Measurements from ENCODE around the gene STXBP2. TPM values are rescaled to one million over a fixed set of nuclear protein-coding genes. Genes with fewer than 3 reads are reported as not detected.

STXBP2 gene
- 100 to 1,000 TPM; 366 to 409 (median 384) TPM for total RNA-seq
- total RNA-seq (2013): 55.9 TPM

- Histone ChIP-seq H3K9me3 (ENCODE audit: control insufficient read depth, insufficient read depth, low read length) (no peaks in the 10 kb centered on the region), H3K4me3 (ENCODE audit: low read length) (peak within 1 kb of the TSS; percentile 78), H3K27me3 (ENCODE audit: control insufficient read depth, insufficient read depth, low read length) (no peaks in the 10 kb centered on the region), H3K4me1 (ENCODE audit: control insufficient read depth, insufficient read depth, low read length) (peaks cover 37% of the 10 kb centered on the region), H3K27ac (ENCODE audit: low read length) (peak within 1 kb of the TSS; percentile 96), H3K36me3 (ENCODE audit: control insufficient read depth, insufficient read depth, low read length) (peaks cover 4% of the 10 kb centered on the region)
- DNase-seq: peak; percentile 90 to 96
- Mint-ChIP-seq H3K27me3 (ENCODE audit: low read depth in 2 of 2) (no peaks in the 10 kb centered on the region), H3K4me3 (peak within 1 kb of the TSS; percentile 88), H3K9me3 (peaks cover 0 to 2% of the 10 kb centered on the region in 2 donors), H3K36me3 (no peaks in the 10 kb centered on the region), H3K4me1 (peaks cover 14 to 55% of the 10 kb centered on the region in 2 donors), H3K27ac (peak within 1 kb of the TSS; percentile 84 to 94)
- peak; percentile 9 for TF ChIP-seq CTCF (IDR thresholded peaks at IDR 0.05)
- intact Hi-C loops (cut with micrococcal nuclease): loop anchor here (10.0 kb wide), 1 partner anchor 48 kb away; the partner anchor contains the start of gene TRAPPC5
- WGBS (ENCODE audit: insufficient coverage): 3% methylated on average over 61 of the region's 61 CpGs
- peak; percentile 96 to 98 (median 97) for ATAC-seq
Observed at GRCh38 chr19:7636691-7637373, at the start of gene STXBP2. TSS of gene STXBP2 (plus strand) at chr19:7637110. CDS start at chr19:7637150, 40 bp downstream.

GRCh38 chr19:7589822-7590221 is 47.1 kb upstream of the STXBP2 start:
- Histone ChIP-seq H3K4me1 (ENCODE audit: control insufficient read depth, insufficient read depth, low read length) (no peaks in the 10 kb centered on the region), H3K9me3 (ENCODE audit: control insufficient read depth, insufficient read depth, low read length) (no peaks in the 10 kb centered on the region), H3K36me3 (ENCODE audit: control insufficient read depth, insufficient read depth, low read length) (no peaks in the 10 kb centered on the region), H3K4me3 (ENCODE audit: low read length) (no peak overlapping the region), H3K27me3 (ENCODE audit: control insufficient read depth, insufficient read depth, low read length) (peaks cover 2% of the 10 kb centered on the region), H3K27ac (ENCODE audit: low read length) (no peak overlapping the region)
- no peaks in the 10 kb centered on the region for H3K36me3 Mint-ChIP-seq
- ATAC-seq: no peak
- no peaks in the 10 kb centered on the region for H3K4me1 Mint-ChIP-seq
- H3K9me3 Mint-ChIP-seq: no peaks in the 10 kb centered on the region
- WGBS (ENCODE audit: insufficient coverage): 95% methylated on average over 5 of the region's 7 CpGs
- no peak overlapping the region for H3K27ac Mint-ChIP-seq
- H3K4me3 Mint-ChIP-seq: no peak overlapping the region
- TF ChIP-seq CTCF (IDR thresholded peaks at IDR 0.05): no peak
- no peak for DNase-seq
- peaks cover 14 to 16% of the 10 kb centered on the region in 2 donors for H3K27me3 Mint-ChIP-seq (ENCODE audit: low read depth in 2 of 2)
- intact Hi-C loops (cut with micrococcal nuclease): no loop called here

DNA sequence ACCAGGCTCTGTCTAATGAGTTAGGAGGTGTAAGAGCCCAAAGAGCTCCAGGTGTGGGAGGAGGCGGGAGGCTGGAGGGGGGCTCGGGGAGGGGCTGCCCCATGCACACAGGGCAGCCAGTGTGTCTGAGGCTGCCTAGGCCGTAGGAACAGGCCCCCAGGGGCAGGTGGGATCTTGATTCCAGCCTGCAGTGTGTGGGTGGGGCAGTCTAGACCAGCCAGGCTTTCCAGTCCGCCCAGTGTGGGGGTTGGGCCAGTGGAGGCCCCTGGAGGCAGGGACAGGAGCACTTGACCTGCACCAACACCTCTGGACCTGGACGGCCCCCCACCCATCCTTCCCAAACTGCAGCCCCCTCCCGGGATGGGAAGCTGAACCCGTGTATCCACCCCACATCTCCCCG is 46.7 kb upstream of the STXBP2 start:
- intact Hi-C loops (cut with micrococcal nuclease): no loop called here
- peaks cover 18 to 19% of the 10 kb centered on the region in 2 donors for H3K27me3 Mint-ChIP-seq (ENCODE audit: low read depth in 2 of 2)
- no peak for TF ChIP-seq CTCF (IDR thresholded peaks at IDR 0.05)
- no peak for DNase-seq
- ATAC-seq: no peak
- H3K9me3 Mint-ChIP-seq: no peaks in the 10 kb centered on the region
- no peaks in the 10 kb centered on the region for H3K9me3 ChIP-seq (ENCODE audit: control insufficient read depth, insufficient read depth, low read length)
- no peaks in the 10 kb centered on the region for H3K36me3 Mint-ChIP-seq
- peaks cover under 1% of the 10 kb centered on the region for H3K4me1 ChIP-seq (ENCODE audit: control insufficient read depth, insufficient read depth, low read length)
- H3K4me3 ChIP-seq (ENCODE audit: low read length): no peak overlapping the region
- WGBS (ENCODE audit: insufficient coverage): 70% methylated on average over 8 of the region's 8 CpGs
- H3K4me1 Mint-ChIP-seq: peaks cover 3% of the 10 kb centered on the region in 2 donors
- no peak overlapping the region for H3K4me3 Mint-ChIP-seq
- no peak overlapping the region for H3K27ac ChIP-seq (ENCODE audit: low read length)
- no peak overlapping the region for H3K27ac Mint-ChIP-seq
- peaks cover 6% of the 10 kb centered on the region for H3K27me3 ChIP-seq (ENCODE audit: control insufficient read depth, insufficient read depth, low read length)
- no peaks in the 10 kb centered on the region for H3K36me3 ChIP-seq (ENCODE audit: control insufficient read depth, insufficient read depth, low read length)
